Neutrophil (primary cell): Measurements from ENCODE around the gene SZT2.
"Not testable (repeated sequence)": the region's sequence is repeated elsewhere in the genome, so short reads cannot be mapped to it uniquely, and the experiment has no call there.

Source experiments
- H3K27ac ChIP-seq: fragments of 200-600 bp; sonication (generic); 2 replicates; pipeline ENCODE4 v1.5.1; 2016; ENCODE audit warnings: mild to moderate bottlenecking, moderate library complexity
- H3K27me3 ChIP-seq: fragments of 200-600 bp; sonication (generic); 2 replicates; pipeline ENCODE4 v1.6.0; 2016; ENCODE audit warnings: mild to moderate bottlenecking
- H3K36me3 ChIP-seq: fragments of 200-600 bp; sonication (generic); 2 replicates; pipeline ENCODE4 v1.5.1; 2017
- H3K4me1 ChIP-seq, 2 experiments: fragments of 200-600 bp in 1 of 2; sonication (generic) in 1 of 2; 1 replicate in 1 of 2; 2 replicates in 1 of 2; pipeline versions ENCODE4 v1.5.1 to v1.6.1; 2013 to 2016; ENCODE audit warnings: low read depth in 1 of 2, low read length in 1 of 2, mild to moderate bottlenecking in 1 of 2, moderate library complexity in 1 of 2; ENCODE audit not compliant: control insufficient read depth in 1 of 2, insufficient read depth in 1 of 2
- H3K4me3 ChIP-seq, 2 experiments: fragments of 200-600 bp in 1 of 2; sonication (generic) in 1 of 2; 1 replicate in 1 of 2; 2 replicates in 1 of 2; pipeline ENCODE4 v1.5.1; 2013 to 2016; ENCODE audit warnings: low read depth in 1 of 2, low read length in 1 of 2, mild to moderate bottlenecking in 1 of 2, moderate library complexity in 1 of 2
- H3K9me3 ChIP-seq: fragments of 200-600 bp; sonication (generic); 2 replicates; pipeline ENCODE4 v1.5.1; 2016
- CTCF ChIP-seq: fragments of 200-600 bp; sonication (generic); IDR thresholded peaks from 2 replicates; pipeline ENCODE4 v1.5.1; 2016; ENCODE audit warnings: antibody characterized with exemption

SZT2 gene

GRCh38 chr1:43492826-43493225 lies 103.1 kb downstream of the SZT2 start:
- no peak overlapping the region for H3K27ac ChIP-seq
- no peak for TF ChIP-seq CTCF
- peaks cover 6% of the 10 kb centered on the region for H3K27me3 ChIP-seq
- no peaks in the 10 kb centered on the region for H3K4me1 ChIP-seq
- no peaks in the 10 kb centered on the region for H3K9me3 ChIP-seq
- no peak overlapping the region for H3K4me3 ChIP-seq
- H3K36me3 ChIP-seq: no peaks in the 10 kb centered on the region

GRCh38 chr1:43493661-43494450 lies 104.2 kb downstream of the SZT2 start:
- Histone ChIP-seq H3K4me1 (no peaks in the 10 kb centered on the region), H3K9me3 (no peaks in the 10 kb centered on the region), H3K36me3 (no peaks in the 10 kb centered on the region), H3K27ac (no peak overlapping the region), H3K27me3 (peaks cover 6% of the 10 kb centered on the region), H3K4me3 (no peak overlapping the region)
- TF ChIP-seq CTCF: no peak

- no peak overlapping the region for H3K27ac ChIP-seq
Observed at GRCh38 chr1:43495204-43495603, 105.5 kb downstream of the SZT2 start.

GRCh38 chr1:43499898-43500297 lies 110.2 kb downstream of the SZT2 start:
- Histone ChIP-seq H3K36me3 (no peaks in the 10 kb centered on the region), H3K9me3 (no peaks in the 10 kb centered on the region), H3K27ac (no peak overlapping the region), H3K27me3 (no peaks in the 10 kb centered on the region), H3K4me3 (no peak overlapping the region), H3K4me1 (no peaks in the 10 kb centered on the region)
- TF ChIP-seq CTCF: no peak

More at GRCh38 chr1:43495204-43495603, 105.5 kb downstream of the SZT2 start:
- H3K9me3 ChIP-seq: no peaks in the 10 kb centered on the region
- no peak overlapping the region for H3K4me3 ChIP-seq
- H3K4me1 ChIP-seq: no peaks in the 10 kb centered on the region
- H3K27me3 ChIP-seq: peaks cover 6% of the 10 kb centered on the region
- no peaks in the 10 kb centered on the region for H3K36me3 ChIP-seq
- no peak for TF ChIP-seq CTCF

- H3K4me3 ChIP-seq: not testable (repeated sequence)
Observed at GRCh38 chr1:43501806-43502205, 112.1 kb downstream of the SZT2 start.

GRCh38 chr1:43503534-43503933 lies 113.8 kb downstream of the SZT2 start:
- H3K27ac ChIP-seq: no peak overlapping the region
- H3K4me1 ChIP-seq: no peaks in the 10 kb centered on the region
- H3K4me3 ChIP-seq: no peak overlapping the region
- no peaks in the 10 kb centered on the region for H3K27me3 ChIP-seq
- H3K36me3 ChIP-seq: no peaks in the 10 kb centered on the region
- TF ChIP-seq CTCF: no peak
- H3K9me3 ChIP-seq: no peaks in the 10 kb centered on the region

More at GRCh38 chr1:43501806-43502205, 112.1 kb downstream of the SZT2 start:
- not testable (repeated sequence) for H3K36me3 ChIP-seq, H3K4me1 ChIP-seq, H3K27ac ChIP-seq, H3K27me3 ChIP-seq, H3K9me3 ChIP-seq
